GM18511 (cell line): ENCODE measurements around the gene PPP1R3G.

ENCODE experiments used
- ATAC-seq: cut with Tn5 transposase; IDR thresholded peaks from one replicate; pipeline ENCODE4 v1.9.1; 2021; ENCODE audit warnings: mild to moderate bottlenecking, moderate library complexity; ENCODE audit not compliant: unreplicated experiment

PPP1R3G gene

GRCh38 chr6:5093231-5094015, 8.3 kb downstream of the PPP1R3G start:
- ATAC-seq: no peak

- no peak for ATAC-seq
These were observed 9.2 kb downstream of the PPP1R3G start for GRCh38 chr6:5094327-5094726.

GRCh38 chr6:5095236-5095635, 10.1 kb downstream of the PPP1R3G start:
- peak; percentile 79 for ATAC-seq

- no peak for ATAC-seq
These were observed 11.3 kb downstream of the PPP1R3G start for GRCh38 chr6:5096482-5096881.

- ATAC-seq: no peak
These were observed 13.5 kb downstream of the PPP1R3G start for GRCh38 chr6:5098501-5099270.

- ATAC-seq: no peak
These were observed 14.4 kb downstream of the PPP1R3G start for GRCh38 chr6:5099537-5099936.

GRCh38 chr6:5100806-5101205, 15.7 kb downstream of the PPP1R3G start:
- ATAC-seq: no peak

GRCh38 chr6:5102267-5102970, 17.3 kb downstream of the PPP1R3G start:
- no peak for ATAC-seq

- ATAC-seq: no peak
These were observed 18.1 kb downstream of the PPP1R3G start for GRCh38 chr6:5103250-5103649.

GRCh38 chr6:5104667-5105066, 19.5 kb downstream of the PPP1R3G start:
- ATAC-seq: no peak

- ATAC-seq: no peak
These were observed 20.0 kb downstream of the PPP1R3G start for GRCh38 chr6:5105146-5105545.

- ATAC-seq: no peak
These were observed 22.2 kb downstream of the PPP1R3G start for GRCh38 chr6:5107341-5107740.

GRCh38 chr6:5108068-5108467, 22.9 kb downstream of the PPP1R3G start:
- no peak for ATAC-seq

GRCh38 chr6:5108536-5109150, 23.5 kb downstream of the PPP1R3G start:
- ATAC-seq: no peak

GRCh38 chr6:5109436-5109835, 24.3 kb downstream of the PPP1R3G start:
- no peak for ATAC-seq

- ATAC-seq: no peak
These were observed 25.1 kb downstream of the PPP1R3G start for GRCh38 chr6:5110246-5110645.

- ATAC-seq: no peak
These were observed 26.5 kb downstream of the PPP1R3G start for GRCh38 chr6:5111626-5112025.

GRCh38 chr6:5112066-5112799, 27.1 kb downstream of the PPP1R3G start:
- no peak for ATAC-seq

- ATAC-seq: no peak
These were observed 28.0 kb downstream of the PPP1R3G start for GRCh38 chr6:5113096-5113495.

GRCh38 chr6:5115168-5115567, 30.0 kb downstream of the PPP1R3G start:
- ATAC-seq: no peak
